Embryonic facial prominence (tissue), 1 donor: Measurements from ENCODE around the gene NECAB3.

Source experiments
- DNase-seq: peaks from one replicate; pipeline ENCODE4 v3.0.0-alpha.2; 2016; ENCODE audit errors: extremely low spot score

Gene NECAB3

DNA sequence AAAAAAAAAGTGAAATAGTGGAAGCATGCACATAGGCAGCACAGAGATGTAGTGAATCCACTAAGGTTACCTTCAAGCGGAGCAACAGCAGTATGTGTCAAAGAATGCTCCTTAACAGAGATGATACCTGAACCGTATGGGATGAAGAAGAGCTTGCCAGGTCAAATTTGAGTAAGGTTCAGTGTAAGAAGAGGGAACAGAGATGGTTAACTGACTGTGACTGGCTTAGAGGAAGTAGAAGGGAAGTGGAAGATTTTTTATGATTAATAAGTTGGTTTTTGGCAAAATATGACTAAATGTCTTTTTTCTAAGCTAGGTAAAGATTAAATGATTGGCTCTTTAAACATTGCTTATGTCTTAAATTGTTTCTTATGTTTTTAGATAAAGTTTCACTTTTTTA is 64.7 kb downstream of the NECAB3 start:
- no peak for DNase-seq
